HepG2 (cell line): ENCODE data around the gene EMC10. TPM values are rescaled to one million over a fixed set of nuclear protein-coding genes. Genes with fewer than 3 reads are reported as not detected.

Experiments
- ATAC-seq: fragments of 200-7000 bp; cut with Tn5 transposase; 3 replicates; pipeline ENCODE4 v1.9.1; 2020; ENCODE audit warnings: mild to moderate bottlenecking, moderate library complexity
- BruUV-seq: library from RNA; stranded (reverse); fragments of 400-500 nt; replicated peaks from 2 replicates; lab custom pipeline; 2021; lab: Mats Ljungman, UMichigan
- CTCF ChIA-PET: fragments of 300-600 bp; formaldehyde crosslinking; extraction: SDS; loops from one replicate; lab custom pipeline; 2021; ENCODE audit warnings: low total read pairs, inconsistent platforms, low intra/inter-chr PET ratio; lab: Yijun Ruan, JAX
- POLR2A ChIA-PET: fragments of 350-600 bp; sonication (Branson Sonifier 250); formaldehyde crosslinking; loops from one replicate; lab custom pipeline; 2020; ENCODE audit warnings: antibody characterized with exemption, inconsistent platforms; lab: Yijun Ruan, JAX
- DNase-seq: peaks from one replicate; pipeline ENCODE4 v3.0.0-alpha.2; 2015; ENCODE audit warnings: low spot score
- FAIRE-seq: peaks from 3 replicates; lab custom pipeline; 2011; peaks lifted over from hg19 to GRCh38; lab: Jason Lieb, UNC
- H2AFZ ChIP-seq: one replicate; pipeline ENCODE4 v1.6.1; 2011; ENCODE audit warnings: low read length, inconsistent platforms
- H3K27ac ChIP-seq: fragments of 300-600 bp; 3 replicates; pipeline ENCODE4 v1.8.0; 2011; ENCODE audit warnings: mixed run types, mild to moderate bottlenecking, mixed read lengths, low read length, inconsistent platforms; ENCODE audit not compliant: insufficient read depth; ENCODE audit errors: extremely low read length
- H3K27me3 ChIP-seq, 2 experiments: fragments of 200-600 bp in 1 of 2; 2 replicates in 1 of 2; 3 replicates in 1 of 2; pipeline versions ENCODE4 v1.6.0 to v1.8.0; 2011; ENCODE audit warnings: low read length in 2 of 2, mild to moderate bottlenecking in 2 of 2, moderate library complexity in 2 of 2, inconsistent platforms in 1 of 2; ENCODE audit not compliant: insufficient read depth in 2 of 2, control insufficient read depth in 1 of 2
- H3K36me3 ChIP-seq, 2 experiments: fragments of 200-600 bp in 1 of 2; replicated peaks in 1 of 2; 2 replicates in 1 of 2; 3 replicates in 1 of 2; pipeline versions ENCODE4 v1.5.1 to v1.8.0; 2011; ENCODE audit warnings: low read length in 2 of 2, inconsistent platforms in 1 of 2; ENCODE audit not compliant: insufficient read depth in 2 of 2, control insufficient read depth in 1 of 2
- H3K4me1 ChIP-seq: 2 replicates; pipeline ENCODE4 v1.5.1; 2012; ENCODE audit warnings: low read length, inconsistent platforms; ENCODE audit not compliant: insufficient read depth
- H3K4me2 ChIP-seq: 2 replicates; pipeline ENCODE4 v1.6.0; 2011; ENCODE audit warnings: low read depth, low read length, inconsistent platforms
- H3K4me3 ChIP-seq, 3 experiments: fragments of 200-600 bp in 1 of 3; sonication (generic), shearing (Covaris generic) in 1 of 3; replicated peaks in 1 of 3; 2 replicates each; pipeline ENCODE4 v1.5.1; 2011 to 2016; ENCODE audit warnings: low read length in 3 of 3, inconsistent platforms in 2 of 3, low read depth in 2 of 3, mild to moderate bottlenecking in 2 of 3, control low read depth in 1 of 3, mixed read lengths in 1 of 3; ENCODE audit not compliant: insufficient read depth in 1 of 3
- H3K79me2 ChIP-seq: one replicate; pipeline ENCODE4 v1.6.1; 2011; ENCODE audit warnings: low read length, inconsistent platforms; ENCODE audit not compliant: insufficient read depth
- H3K9ac ChIP-seq: 2 replicates; pipeline ENCODE4 v1.6.0; 2011; ENCODE audit warnings: mild to moderate bottlenecking, low read depth, low read length, inconsistent platforms; ENCODE audit not compliant: insufficient read depth
- H3K9me3 ChIP-seq: 2 replicates; pipeline ENCODE4 v1.5.1; 2012; ENCODE audit warnings: mild to moderate bottlenecking, low read length
- H4K20me1 ChIP-seq: 2 replicates; pipeline ENCODE4 v1.6.0; 2011; ENCODE audit warnings: inconsistent platforms, mild to moderate bottlenecking, low read length, moderate library complexity; ENCODE audit not compliant: insufficient read depth
- KLF13 ChIP-seq: sonication (generic); formaldehyde crosslinking; IDR thresholded peaks from 2 replicates; pipeline ENCODE4 v1.4.0; 2020; ENCODE audit warnings: mild to moderate bottlenecking, missing genetic modification reagents
- NRL ChIP-seq: sonication (generic); formaldehyde crosslinking; IDR thresholded peaks from 2 replicates; pipeline ENCODE4 v1.5.0; 2020; ENCODE audit warnings: missing genetic modification reagents, mild to moderate bottlenecking, moderate library complexity, borderline replicate concordance
- WGBS: methylation state at CpG from one replicate; pipeline ENCODE4 v1.1.6; 2017; ENCODE audit warnings: low lambda C conversion rate; 5-methylcytosine and 5-hydroxymethylcytosine counted together
- in situ Hi-C: cut with HindIII; loops from 2 replicates; pipeline ENCODE4 v1.10.0; 2017; ENCODE audit warnings: low pct_unique_long_range_greater_than_20kb; ENCODE audit not compliant: extremely low pct_ligation_motif_present
- intact Hi-C: fragments of 100-400 bp; cut with micrococcal nuclease; formaldehyde crosslinking; loops from one replicate; pipeline ENCODE4 v1.10.0; 2022; ENCODE audit not compliant: unreplicated experiment
- polyA plus RNA-seq, 8 experiments: library from polyadenylated mRNA; depleted of rRNA in 3 of 8; stranded (reverse) in 7 of 8; unstranded in 1 of 8; fragments of >200 nt; fragmentation: Illumina TruSeq in 4 of 8; extraction: Trizol in 4 of 8; gene quantifications; 2 replicates each; pipeline versions ENCODE4 v1.2.1 to v1.2.3, GENCODE V29; 2011 to 2016; ENCODE audit warnings: low read depth in 4 of 8, missing spikeins in 1 of 8, mixed read lengths in 1 of 8; ENCODE audit not compliant: insufficient read depth in 1 of 8
- total RNA-seq, 5 experiments: library from RNA; depleted of rRNA; stranded (reverse); fragments of >200 nt; fragmentation: Illumina TruSeq; extraction: Trizol; gene quantifications; 2 replicates each; pipeline ENCODE4 v1.2.3, GENCODE V29; 2016; ENCODE audit warnings: low read depth in 1 of 5
- TF ChIP-seq, protein P1 (sequence below): IDR thresholded peaks from 2 replicates; pipeline ENCODE4 v1.6.1; 2016; ENCODE audit warnings: low read depth, missing genetic modification reagents, missing compliant biosample characterization
- TF ChIP-seq, protein P2 (sequence below): sonication (generic); formaldehyde crosslinking; IDR thresholded peaks from 2 replicates; pipeline ENCODE4 v1.9.0; 2021; ENCODE audit warnings: missing genetic modification reagents, borderline replicate concordance
- TF ChIP-seq, protein P3 (sequence below): sonication (generic); formaldehyde crosslinking; IDR thresholded peaks from 2 replicates; pipeline ENCODE4 v1.8.1; 2022; ENCODE audit warnings: mild to moderate bottlenecking, missing genetic modification reagents

Gene EMC10
- total and polyA plus RNA-seq, 2 of the 13 experiments (the other 11 are each of a cell fraction or from before 2014, with no cell fraction given) = not detected

DNA sequence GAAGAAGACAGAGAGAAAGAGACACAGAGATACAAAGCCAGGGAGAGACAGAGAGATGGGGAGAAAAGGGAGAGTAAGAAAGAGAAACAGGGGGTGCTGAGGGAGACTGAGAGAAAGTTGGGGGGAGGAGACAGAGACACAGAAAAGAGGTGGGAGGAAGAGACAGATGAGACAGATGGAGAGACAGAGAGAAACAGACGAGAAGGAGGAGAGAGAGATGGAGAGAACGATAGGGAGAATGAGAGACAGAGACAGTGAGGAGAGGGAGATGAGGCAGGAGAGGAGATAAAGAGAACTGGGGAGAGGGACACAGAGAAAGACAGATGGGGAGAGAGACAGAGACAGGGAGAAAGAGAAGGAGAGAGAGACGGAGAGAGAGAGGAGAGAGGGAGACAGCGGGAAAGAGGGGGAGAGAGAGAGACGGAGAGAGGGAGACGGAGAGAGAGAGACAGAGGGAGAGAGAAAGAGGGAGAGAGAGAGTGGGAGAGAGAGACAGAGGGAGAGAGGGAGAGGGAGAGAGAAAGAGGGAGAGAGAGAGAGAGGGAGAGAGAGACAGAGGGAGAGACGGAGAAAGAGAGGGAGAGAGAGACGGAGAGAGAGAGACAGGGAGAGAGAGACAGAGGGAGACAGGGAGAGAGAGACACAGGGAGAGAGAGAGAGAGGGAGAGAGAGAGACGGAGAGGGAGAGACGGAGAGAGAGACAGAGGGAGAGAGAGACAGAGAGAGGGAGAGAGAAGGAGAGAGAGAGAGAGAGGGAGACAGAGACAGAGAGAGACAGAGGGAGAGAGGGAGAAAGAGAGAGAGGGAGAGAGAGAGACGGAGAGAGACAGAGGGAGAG lies 22.1 kb downstream of the EMC10 start:
- WGBS = 33% methylated on average over 11 of the region's 11 CpGs
- POLR2A ChIA-PET = no interaction called here

More for the DNA sequence above, 22.1 kb downstream of the EMC10 start:
- Histone ChIP-seq H3K4me3 (no peak overlapping the region), H3K4me1 (peaks cover 11% of the 10 kb centered on the region), H3K36me3 (no peaks in the 10 kb centered on the region), H3K9ac (no peak overlapping the region), H3K79me2 (no peaks in the 10 kb centered on the region), H3K27ac (no peak overlapping the region), H3K4me2 (no peak overlapping the region), H2AFZ (no peak overlapping the region), H4K20me1 (no peaks in the 10 kb centered on the region), H3K27me3 (peaks cover 3 to 8% of the 10 kb centered on the region in 2 experiments; a peak in 3 of 5 replicates), H3K9me3 (no peaks in the 10 kb centered on the region)
- TF ChIP-seq, protein P1, sequence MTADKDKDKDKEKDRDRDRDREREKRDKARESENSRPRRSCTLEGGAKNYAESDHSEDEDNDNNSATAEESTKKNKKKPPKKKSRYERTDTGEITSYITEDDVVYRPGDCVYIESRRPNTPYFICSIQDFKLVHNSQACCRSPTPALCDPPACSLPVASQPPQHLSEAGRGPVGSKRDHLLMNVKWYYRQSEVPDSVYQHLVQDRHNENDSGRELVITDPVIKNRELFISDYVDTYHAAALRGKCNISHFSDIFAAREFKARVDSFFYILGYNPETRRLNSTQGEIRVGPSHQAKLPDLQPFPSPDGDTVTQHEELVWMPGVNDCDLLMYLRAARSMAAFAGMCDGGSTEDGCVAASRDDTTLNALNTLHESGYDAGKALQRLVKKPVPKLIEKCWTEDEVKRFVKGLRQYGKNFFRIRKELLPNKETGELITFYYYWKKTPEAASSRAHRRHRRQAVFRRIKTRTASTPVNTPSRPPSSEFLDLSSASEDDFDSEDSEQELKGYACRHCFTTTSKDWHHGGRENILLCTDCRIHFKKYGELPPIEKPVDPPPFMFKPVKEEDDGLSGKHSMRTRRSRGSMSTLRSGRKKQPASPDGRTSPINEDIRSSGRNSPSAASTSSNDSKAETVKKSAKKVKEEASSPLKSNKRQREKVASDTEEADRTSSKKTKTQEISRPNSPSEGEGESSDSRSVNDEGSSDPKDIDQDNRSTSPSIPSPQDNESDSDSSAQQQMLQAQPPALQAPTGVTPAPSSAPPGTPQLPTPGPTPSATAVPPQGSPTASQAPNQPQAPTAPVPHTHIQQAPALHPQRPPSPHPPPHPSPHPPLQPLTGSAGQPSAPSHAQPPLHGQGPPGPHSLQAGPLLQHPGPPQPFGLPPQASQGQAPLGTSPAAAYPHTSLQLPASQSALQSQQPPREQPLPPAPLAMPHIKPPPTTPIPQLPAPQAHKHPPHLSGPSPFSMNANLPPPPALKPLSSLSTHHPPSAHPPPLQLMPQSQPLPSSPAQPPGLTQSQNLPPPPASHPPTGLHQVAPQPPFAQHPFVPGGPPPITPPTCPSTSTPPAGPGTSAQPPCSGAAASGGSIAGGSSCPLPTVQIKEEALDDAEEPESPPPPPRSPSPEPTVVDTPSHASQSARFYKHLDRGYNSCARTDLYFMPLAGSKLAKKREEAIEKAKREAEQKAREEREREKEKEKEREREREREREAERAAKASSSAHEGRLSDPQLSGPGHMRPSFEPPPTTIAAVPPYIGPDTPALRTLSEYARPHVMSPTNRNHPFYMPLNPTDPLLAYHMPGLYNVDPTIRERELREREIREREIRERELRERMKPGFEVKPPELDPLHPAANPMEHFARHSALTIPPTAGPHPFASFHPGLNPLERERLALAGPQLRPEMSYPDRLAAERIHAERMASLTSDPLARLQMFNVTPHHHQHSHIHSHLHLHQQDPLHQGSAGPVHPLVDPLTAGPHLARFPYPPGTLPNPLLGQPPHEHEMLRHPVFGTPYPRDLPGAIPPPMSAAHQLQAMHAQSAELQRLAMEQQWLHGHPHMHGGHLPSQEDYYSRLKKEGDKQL (CRISPR knock-in tag) = no peak
- TF ChIP-seq, protein P2, sequence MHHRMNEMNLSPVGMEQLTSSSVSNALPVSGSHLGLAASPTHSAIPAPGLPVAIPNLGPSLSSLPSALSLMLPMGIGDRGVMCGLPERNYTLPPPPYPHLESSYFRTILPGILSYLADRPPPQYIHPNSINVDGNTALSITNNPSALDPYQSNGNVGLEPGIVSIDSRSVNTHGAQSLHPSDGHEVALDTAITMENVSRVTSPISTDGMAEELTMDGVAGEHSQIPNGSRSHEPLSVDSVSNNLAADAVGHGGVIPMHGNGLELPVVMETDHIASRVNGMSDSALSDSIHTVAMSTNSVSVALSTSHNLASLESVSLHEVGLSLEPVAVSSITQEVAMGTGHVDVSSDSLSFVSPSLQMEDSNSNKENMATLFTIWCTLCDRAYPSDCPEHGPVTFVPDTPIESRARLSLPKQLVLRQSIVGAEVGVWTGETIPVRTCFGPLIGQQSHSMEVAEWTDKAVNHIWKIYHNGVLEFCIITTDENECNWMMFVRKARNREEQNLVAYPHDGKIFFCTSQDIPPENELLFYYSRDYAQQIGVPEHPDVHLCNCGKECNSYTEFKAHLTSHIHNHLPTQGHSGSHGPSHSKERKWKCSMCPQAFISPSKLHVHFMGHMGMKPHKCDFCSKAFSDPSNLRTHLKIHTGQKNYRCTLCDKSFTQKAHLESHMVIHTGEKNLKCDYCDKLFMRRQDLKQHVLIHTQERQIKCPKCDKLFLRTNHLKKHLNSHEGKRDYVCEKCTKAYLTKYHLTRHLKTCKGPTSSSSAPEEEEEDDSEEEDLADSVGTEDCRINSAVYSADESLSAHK (CRISPR knock-in tag) = no peak
- no peak for TF ChIP-seq KLF13 (CRISPR knock-in tag)
- TF ChIP-seq, protein P3, sequence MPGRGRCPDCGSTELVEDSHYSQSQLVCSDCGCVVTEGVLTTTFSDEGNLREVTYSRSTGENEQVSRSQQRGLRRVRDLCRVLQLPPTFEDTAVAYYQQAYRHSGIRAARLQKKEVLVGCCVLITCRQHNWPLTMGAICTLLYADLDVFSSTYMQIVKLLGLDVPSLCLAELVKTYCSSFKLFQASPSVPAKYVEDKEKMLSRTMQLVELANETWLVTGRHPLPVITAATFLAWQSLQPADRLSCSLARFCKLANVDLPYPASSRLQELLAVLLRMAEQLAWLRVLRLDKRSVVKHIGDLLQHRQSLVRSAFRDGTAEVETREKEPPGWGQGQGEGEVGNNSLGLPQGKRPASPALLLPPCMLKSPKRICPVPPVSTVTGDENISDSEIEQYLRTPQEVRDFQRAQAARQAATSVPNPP (CRISPR knock-in tag) = no peak
- TF ChIP-seq NRL (CRISPR knock-in tag) = no peak
- in situ Hi-C loops (no loop called here), intact Hi-C loops (no loop called here)
- CTCF ChIA-PET = no interaction called here
- DNase-seq = no peak
- BruUV-seq = no TSS peak
- ATAC-seq = no peak
- no peak for FAIRE-seq
